ENCODE results near the gene MESP1.

- TF ChIP-seq EP300 (IDR thresholded peaks at IDR 0.05) (no peak), CTCF (IDR thresholded peaks at IDR 0.05) (no peak)
Observed at GRCh38 chr15:89777782-89778380, 26.8 kb upstream of the MESP1 start.
